ENCODE data around the gene GRM5.
"Not testable (repeated sequence)": the region's sequence is repeated elsewhere in the genome, so short reads cannot be mapped to it uniquely, and the experiment has no call there.

Gene GRM5

GRCh38 chr11:88463301-88463700, 602.5 kb downstream of the GRM5 start:
- in situ Hi-C loops (cut with HindIII; ENCODE audit: low sequenced_read_pairs), result not testable (repeated sequence)

GRCh38 chr11:88458047-88458446, 607.7 kb downstream of the GRM5 start:
- in situ Hi-C loops (cut with HindIII; ENCODE audit: low sequenced_read_pairs), result not testable (repeated sequence)

DNA sequence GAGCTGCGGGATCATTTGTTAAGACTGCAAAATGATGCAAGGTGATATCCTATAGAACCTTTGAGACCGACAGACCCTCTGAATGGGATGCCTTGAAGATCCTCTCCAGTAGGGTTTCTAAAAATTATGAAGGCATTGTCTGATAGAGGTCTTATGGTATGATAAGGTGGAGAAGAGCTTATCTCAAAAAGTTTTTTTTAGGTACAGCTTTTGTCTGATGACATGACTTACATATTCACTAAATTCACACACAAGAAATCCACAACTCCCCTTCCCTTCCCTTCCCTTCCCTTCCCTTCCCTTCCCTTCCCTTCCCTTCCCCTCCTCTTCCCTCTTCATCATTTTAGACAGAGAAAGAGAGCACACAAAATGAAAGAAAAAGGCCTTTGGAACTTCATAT, 609.8 kb downstream of the GRM5 start:
- in situ Hi-C loops (cut with HindIII; ENCODE audit: low sequenced_read_pairs), result no loop called here

- in situ Hi-C loops (cut with HindIII; ENCODE audit: low sequenced_read_pairs), result no loop called here
Observed at GRCh38 chr11:88454881-88455280, 610.9 kb downstream of the GRM5 start.
